Measurements from ENCODE around the gene FOSL1. TPM values are rescaled to one million over a fixed set of nuclear protein-coding genes. Genes with fewer than 3 reads are reported as not detected.

FOSL1 gene
- total and polyA plus RNA-seq, 2 donors (not counting 1 experiment from before 2014, with no cell fraction given): 2.3 TPM; not detected in 1

DNA sequence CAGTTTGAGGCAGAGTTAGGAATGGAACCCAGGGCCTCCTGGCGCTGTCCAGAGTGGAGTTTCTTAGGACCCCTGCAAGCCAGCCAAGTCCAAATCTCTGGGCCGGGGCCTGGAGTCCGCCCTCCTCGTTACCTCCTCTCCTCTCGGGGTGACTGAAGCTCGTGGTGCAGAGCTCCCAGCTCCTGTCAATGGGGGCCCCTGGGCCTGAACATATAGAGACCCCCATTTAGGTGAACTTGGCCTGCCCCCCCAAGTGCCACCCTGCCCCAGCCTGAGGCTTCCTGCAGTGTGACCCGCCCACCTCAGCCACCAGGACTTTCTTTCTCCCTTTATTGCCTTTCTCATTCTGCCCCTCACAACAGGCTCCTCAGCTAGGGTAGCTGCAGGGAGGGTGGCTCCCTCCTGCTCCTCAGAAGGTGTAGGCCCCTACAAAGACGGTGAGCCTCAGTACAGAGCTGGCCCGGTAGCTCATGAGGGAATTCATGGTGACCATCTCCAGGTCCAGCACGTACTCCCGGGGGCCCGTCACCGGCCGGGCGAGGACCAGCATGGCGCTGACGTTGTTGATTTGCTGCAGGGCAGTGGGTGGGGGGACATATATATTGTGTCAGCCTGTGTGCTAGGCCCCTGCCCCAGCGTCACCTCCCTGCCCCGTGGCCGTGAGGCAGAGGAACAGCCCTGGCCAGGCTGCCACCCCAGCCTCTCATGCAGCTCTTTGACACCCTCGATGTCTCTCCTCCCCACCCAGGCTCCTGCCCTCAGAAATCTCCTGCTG lies 33.5 kb downstream of the FOSL1 start:
- H3K4me1 Mint-ChIP-seq: peaks cover 18% of the 10 kb centered on the region
- Histone ChIP-seq H3K9me3 (ENCODE audit: control extremely low read depth in 1 of 3, control insufficient read depth in 2 of 3, insufficient read depth in 1 of 3, low read length in 2 of 3) (no peaks in the 10 kb centered on the region), H2AFZ (ENCODE audit: insufficient read depth, low read depth, low read length, poor library complexity, severe bottlenecking) (no peak overlapping the region), H3K4me2 (replicated peaks; ENCODE audit: low read depth, low read length, poor library complexity, severe bottlenecking) (no peak overlapping the region), H4K20me1 (ENCODE audit: control insufficient read depth, insufficient read depth, low read length, poor library complexity, severe bottlenecking) (peaks cover 32% of the 10 kb centered on the region), H3K9ac (ENCODE audit: low read length) (no peak overlapping the region), H3K36me3 (replicated peaks in 1 of 2; ENCODE audit: control extremely low read depth in 1 of 2, control insufficient read depth in 1 of 2, extremely low read depth in 1 of 2, insufficient read depth in 2 of 2, low read length in 1 of 2) (peaks cover 0 to 47% of the 10 kb centered on the region in 2 experiments), H3K27me3 (replicated peaks in 1 of 4; ENCODE audit: control extremely low read depth in 1 of 4, control insufficient read depth in 3 of 4, insufficient read depth in 4 of 4, low read length in 3 of 4) (no peaks in the 10 kb centered on the region), H3K27ac (ENCODE audit: low read length in 2 of 2) (no peak overlapping the region), H3K4me1 (ENCODE audit: control insufficient read depth in 2 of 2, insufficient read depth in 2 of 2, low read length in 2 of 2) (peaks cover 7 to 19% of the 10 kb centered on the region in 2 donors), H3K4me3 (ENCODE audit: control extremely low read depth in 1 of 5, extremely low read depth in 1 of 5, insufficient read depth in 1 of 5, low read depth in 2 of 5, low read length in 4 of 5) (no peak overlapping the region), H3K79me2 (ENCODE audit: control insufficient read depth, insufficient read depth, low read length) (peaks cover 19% of the 10 kb centered on the region)
- DNase-seq (no peak), ATAC-seq (ENCODE audit: low read depth) (no peak)
- ChIA-PET CTCF (interaction anchor here (0.7 to 7.0 kb wide), 2 partner anchors 21 to 97 kb away, joined by 6 to 65 read pairs; partner anchors contain the start of genes CCDC85B and FIBP), POLR2A (interaction anchor here (0.6 kb wide), 2 partner anchors 14 to 769 kb away, joined by 3 to 4 read pairs; no protein-coding TSS in a partner anchor)
- no peaks in the 10 kb centered on the region for H3K9me3 Mint-ChIP-seq (ENCODE audit: insufficient read depth)
- TF ChIP-seq, protein P1, sequence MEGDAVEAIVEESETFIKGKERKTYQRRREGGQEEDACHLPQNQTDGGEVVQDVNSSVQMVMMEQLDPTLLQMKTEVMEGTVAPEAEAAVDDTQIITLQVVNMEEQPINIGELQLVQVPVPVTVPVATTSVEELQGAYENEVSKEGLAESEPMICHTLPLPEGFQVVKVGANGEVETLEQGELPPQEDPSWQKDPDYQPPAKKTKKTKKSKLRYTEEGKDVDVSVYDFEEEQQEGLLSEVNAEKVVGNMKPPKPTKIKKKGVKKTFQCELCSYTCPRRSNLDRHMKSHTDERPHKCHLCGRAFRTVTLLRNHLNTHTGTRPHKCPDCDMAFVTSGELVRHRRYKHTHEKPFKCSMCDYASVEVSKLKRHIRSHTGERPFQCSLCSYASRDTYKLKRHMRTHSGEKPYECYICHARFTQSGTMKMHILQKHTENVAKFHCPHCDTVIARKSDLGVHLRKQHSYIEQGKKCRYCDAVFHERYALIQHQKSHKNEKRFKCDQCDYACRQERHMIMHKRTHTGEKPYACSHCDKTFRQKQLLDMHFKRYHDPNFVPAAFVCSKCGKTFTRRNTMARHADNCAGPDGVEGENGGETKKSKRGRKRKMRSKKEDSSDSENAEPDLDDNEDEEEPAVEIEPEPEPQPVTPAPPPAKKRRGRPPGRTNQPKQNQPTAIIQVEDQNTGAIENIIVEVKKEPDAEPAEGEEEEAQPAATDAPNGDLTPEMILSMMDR (IDR thresholded peaks at IDR 0.05): no peak
- TF ChIP-seq EZH2 (IDR thresholded peaks at IDR 0.05; ENCODE audit: borderline replicate concordance, insufficient read depth, low read depth, low read length, poor library complexity, severe bottlenecking): no peak
- no peaks in the 10 kb centered on the region for H3K27me3 Mint-ChIP-seq
- H3K27ac Mint-ChIP-seq: no peak overlapping the region
- intact Hi-C loops (cut with micrococcal nuclease): no loop called here
- no peak overlapping the region for H3K4me3 Mint-ChIP-seq
- WGBS (ENCODE audit: insufficient coverage): 96% methylated on average over 10 of the region's 21 CpGs
